K562 (cell line): ENCODE results near the gene KATNB1. TPM values are rescaled to one million over a fixed set of nuclear protein-coding genes. Genes with fewer than 3 reads are reported as not detected.

ENCODE experiments used
- CHCHD3 ChIP-seq: fragments of 250-450 bp; sonication (Bioruptor Pico); IDR thresholded peaks from 2 replicates; pipeline ENCODE4 v2.1.2; 2022; ENCODE audit warnings: mild to moderate bottlenecking
- EWSR1 ChIP-seq: fragments of 450-650 bp; IDR thresholded peaks from 2 replicates; pipeline ENCODE4 v1.6.1; 2018; ENCODE audit warnings: borderline replicate concordance, mild to moderate bottlenecking, low read depth, moderate library complexity; ENCODE audit not compliant: partially characterized antibody
- GATA2 ChIP-seq: sonication (generic); formaldehyde crosslinking; IDR thresholded peaks from 2 replicates; pipeline ENCODE4 v1.4.0; 2020; ENCODE audit warnings: mild to moderate bottlenecking, missing genetic modification reagents
- NFXL1 ChIP-seq: fragments of 450-650 bp; formaldehyde crosslinking; IDR thresholded peaks from 2 replicates; pipeline ENCODE4 v1.4.0; 2021; ENCODE audit warnings: mild to moderate bottlenecking
- PPARD ChIP-seq: fragments of 250-450 bp; sonication (Bioruptor Pico); IDR thresholded peaks from 2 replicates; pipeline ENCODE4 v1.8.0; 2022; ENCODE audit warnings: inconsistent platforms, mild to moderate bottlenecking, moderate library complexity
- TAF15 ChIP-seq: fragments of 200-400 bp; formaldehyde crosslinking; IDR thresholded peaks from 2 replicates; pipeline ENCODE4 v1.6.1; 2017; ENCODE audit warnings: mild to moderate bottlenecking, low read depth, low read length, moderate library complexity
- TAF9B ChIP-seq: fragments of 450-650 bp; IDR thresholded peaks from 2 replicates; pipeline ENCODE4 v1.6.1; 2018; ENCODE audit warnings: mild to moderate bottlenecking; ENCODE audit not compliant: partially characterized antibody
- TEAD1 ChIP-seq, 2 experiments: fragments of 450-650 bp in 1 of 2; sonication (generic) in 1 of 2; formaldehyde crosslinking; IDR thresholded peaks; 2 replicates each; pipeline versions ENCODE4 v1.4.0 to v1.8.0; 2020 to 2022; ENCODE audit warnings: mild to moderate bottlenecking in 2 of 2, missing genetic modification reagents in 1 of 2
- YY1 ChIP-seq, 3 experiments: IDR thresholded peaks; 2 replicates each; pipeline ENCODE4 v1.6.1; 2011; ENCODE audit warnings: low read length in 2 of 3, mild to moderate bottlenecking in 2 of 3, moderate library complexity in 2 of 3, borderline replicate concordance in 1 of 3, control low read depth in 1 of 3, low read depth in 1 of 3; ENCODE audit not compliant: insufficient read depth in 3 of 3, insufficient replicate concordance in 2 of 3, control insufficient read depth in 1 of 3, insufficient read length in 1 of 3; ENCODE audit errors: extremely low read depth in 1 of 3
- ZNF217 ChIP-seq: sonication (generic); formaldehyde crosslinking; IDR thresholded peaks from 2 replicates; pipeline ENCODE4 v1.8.0; 2022; ENCODE audit warnings: mild to moderate bottlenecking, missing genetic modification reagents
- ZNF232 ChIP-seq: sonication (generic); formaldehyde crosslinking; IDR thresholded peaks from 2 replicates; pipeline ENCODE4 v1.8.0; 2022; ENCODE audit warnings: mild to moderate bottlenecking, missing genetic modification reagents
- ZNF830 ChIP-seq: fragments of 250-450 bp; sonication (Bioruptor Pico); IDR thresholded peaks from 2 replicates; pipeline ENCODE4 v1.5.0; 2021; ENCODE audit warnings: mild to moderate bottlenecking
- polyA plus RNA-seq, 8 experiments: library from polyadenylated mRNA; depleted of rRNA in 4 of 8; stranded (reverse) in 5 of 8; unstranded in 3 of 8; fragments of >200 nt; fragmentation: Nextera tagmentation in 2 of 8; fragmentation: Illumina TruSeq in 1 of 8; extraction: Ambion mirVana in 2 of 8; extraction: Trizol in 1 of 8; gene quantifications; 2 replicates each; pipeline versions ENCODE4 v1.2.1 to v1.2.3, GENCODE V29; 2011 to 2014; ENCODE audit warnings: inconsistent platforms in 1 of 8, missing spikeins in 1 of 8
- total RNA-seq, 7 experiments: library from RNA; depleted of rRNA in 6 of 7; stranded (reverse); fragments of >200 nt in 6 of 7; fragmentation: Illumina TruSeq in 2 of 7; extraction: Trizol in 2 of 7; gene quantifications; 2 replicates each; pipeline versions ENCODE4 v1.2.1 to v1.2.3, GENCODE V29; 2011 to 2021; ENCODE audit warnings: low replicate concordance in 1 of 7
- TF ChIP-seq, protein P1 (sequence below): fragments of 450-650 bp; formaldehyde crosslinking; IDR thresholded peaks from 2 replicates; pipeline ENCODE4 v1.4.0; 2020; ENCODE audit warnings: mild to moderate bottlenecking, moderate library complexity
- TF ChIP-seq, protein P2 (sequence below), 2 experiments: fragments of 450-650 bp; formaldehyde crosslinking in 1 of 2; IDR thresholded peaks; 2 replicates each; pipeline versions ENCODE4 v1.4.0 to v1.6.1; 2014 to 2020; ENCODE audit warnings: mild to moderate bottlenecking in 2 of 2, borderline replicate concordance in 1 of 2, low read depth in 1 of 2
- TF ChIP-seq, protein P3 (sequence below), 2 experiments: fragments of 250-450 bp in 1 of 2; fragments of 450-650 bp in 1 of 2; sonication (Bioruptor Pico) in 1 of 2; IDR thresholded peaks; 2 replicates each; pipeline versions ENCODE4 v1.6.1 to v1.8.0; 2016 to 2021; ENCODE audit warnings: mild to moderate bottlenecking in 2 of 2, moderate library complexity in 2 of 2, missing compliant biosample characterization in 1 of 2, missing genetic modification characterization in 1 of 2

Gene KATNB1
- total and polyA plus RNA-seq, 9 of the 15 experiments (the other 6 are each of a cell fraction or from before 2014, with no cell fraction given): 1.2 to 52.6 (median 21.9) TPM

DNA sequence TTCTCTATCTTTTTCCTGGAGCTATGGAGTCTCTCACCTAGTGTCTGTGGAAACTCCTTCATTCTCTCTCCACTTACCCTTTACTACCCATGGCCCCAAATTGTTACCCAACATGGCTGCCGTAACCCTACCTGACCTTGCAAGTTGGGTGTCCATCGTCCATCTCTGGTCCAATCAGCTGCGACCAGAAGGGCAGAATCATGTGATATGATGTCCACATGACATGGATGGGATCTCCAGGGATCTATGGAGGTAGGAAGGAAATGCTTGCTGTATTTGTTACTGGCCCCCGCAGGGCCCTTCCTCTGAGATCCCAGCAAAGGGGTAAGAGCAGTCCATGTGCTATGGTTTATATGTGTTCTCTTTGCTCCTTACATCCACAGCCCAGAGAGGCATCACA, 49.0 kb upstream of the KATNB1 start (continued):
- TF ChIP-seq PPARD (CRISPR knock-in tag) (no peak), TAF15 (no peak), GATA2 (CRISPR knock-in tag) (no peak), ZNF217 (CRISPR knock-in tag) (no peak), YY1 (IDR thresholded peaks at IDR 0.05; ENCODE audit: borderline replicate concordance in 1 of 3, control insufficient read depth in 1 of 3, extremely low read depth in 1 of 3, insufficient read depth in 3 of 3, insufficient read length in 1 of 3, insufficient replicate concordance in 2 of 3, low read depth in 1 of 3, low read length in 2 of 3) (peak in 1 of 3 experiments; percentile 35), CHCHD3 (CRISPR knock-in tag) (no peak), ZNF232 (CRISPR knock-in tag) (no peak), TEAD1 (CRISPR knock-in tag; IDR thresholded peaks at IDR 0.05) (no peak), ZNF830 (CRISPR knock-in tag) (no peak), EWSR1 (no peak), TAF9B (no peak), NFXL1 (CRISPR knock-in tag) (no peak)
- TF ChIP-seq, protein P1, sequence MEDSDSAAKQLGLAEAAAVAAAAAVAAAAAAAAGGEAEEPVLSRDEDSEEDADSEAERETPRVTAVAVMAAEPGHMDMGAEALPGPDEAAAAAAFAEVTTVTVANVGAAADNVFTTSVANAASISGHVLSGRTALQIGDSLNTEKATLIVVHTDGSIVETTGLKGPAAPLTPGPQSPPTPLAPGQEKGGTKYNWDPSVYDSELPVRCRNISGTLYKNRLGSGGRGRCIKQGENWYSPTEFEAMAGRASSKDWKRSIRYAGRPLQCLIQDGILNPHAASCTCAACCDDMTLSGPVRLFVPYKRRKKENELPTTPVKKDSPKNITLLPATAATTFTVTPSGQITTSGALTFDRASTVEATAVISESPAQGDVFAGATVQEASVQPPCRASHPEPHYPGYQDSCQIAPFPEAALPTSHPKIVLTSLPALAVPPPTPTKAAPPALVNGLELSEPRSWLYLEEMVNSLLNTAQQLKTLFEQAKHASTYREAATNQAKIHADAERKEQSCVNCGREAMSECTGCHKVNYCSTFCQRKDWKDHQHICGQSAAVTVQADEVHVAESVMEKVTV (CRISPR knock-in tag): no peak
- TF ChIP-seq, protein P2, sequence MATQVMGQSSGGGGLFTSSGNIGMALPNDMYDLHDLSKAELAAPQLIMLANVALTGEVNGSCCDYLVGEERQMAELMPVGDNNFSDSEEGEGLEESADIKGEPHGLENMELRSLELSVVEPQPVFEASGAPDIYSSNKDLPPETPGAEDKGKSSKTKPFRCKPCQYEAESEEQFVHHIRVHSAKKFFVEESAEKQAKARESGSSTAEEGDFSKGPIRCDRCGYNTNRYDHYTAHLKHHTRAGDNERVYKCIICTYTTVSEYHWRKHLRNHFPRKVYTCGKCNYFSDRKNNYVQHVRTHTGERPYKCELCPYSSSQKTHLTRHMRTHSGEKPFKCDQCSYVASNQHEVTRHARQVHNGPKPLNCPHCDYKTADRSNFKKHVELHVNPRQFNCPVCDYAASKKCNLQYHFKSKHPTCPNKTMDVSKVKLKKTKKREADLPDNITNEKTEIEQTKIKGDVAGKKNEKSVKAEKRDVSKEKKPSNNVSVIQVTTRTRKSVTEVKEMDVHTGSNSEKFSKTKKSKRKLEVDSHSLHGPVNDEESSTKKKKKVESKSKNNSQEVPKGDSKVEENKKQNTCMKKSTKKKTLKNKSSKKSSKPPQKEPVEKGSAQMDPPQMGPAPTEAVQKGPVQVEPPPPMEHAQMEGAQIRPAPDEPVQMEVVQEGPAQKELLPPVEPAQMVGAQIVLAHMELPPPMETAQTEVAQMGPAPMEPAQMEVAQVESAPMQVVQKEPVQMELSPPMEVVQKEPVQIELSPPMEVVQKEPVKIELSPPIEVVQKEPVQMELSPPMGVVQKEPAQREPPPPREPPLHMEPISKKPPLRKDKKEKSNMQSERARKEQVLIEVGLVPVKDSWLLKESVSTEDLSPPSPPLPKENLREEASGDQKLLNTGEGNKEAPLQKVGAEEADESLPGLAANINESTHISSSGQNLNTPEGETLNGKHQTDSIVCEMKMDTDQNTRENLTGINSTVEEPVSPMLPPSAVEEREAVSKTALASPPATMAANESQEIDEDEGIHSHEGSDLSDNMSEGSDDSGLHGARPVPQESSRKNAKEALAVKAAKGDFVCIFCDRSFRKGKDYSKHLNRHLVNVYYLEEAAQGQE (IDR thresholded peaks at IDR 0.05; ENCODE audit: borderline replicate concordance): no peak
- TF ChIP-seq, protein P2 (CRISPR knock-in tag; IDR thresholded peaks at IDR 0.05; ENCODE audit: low read depth): no peak
- TF ChIP-seq, protein P3, sequence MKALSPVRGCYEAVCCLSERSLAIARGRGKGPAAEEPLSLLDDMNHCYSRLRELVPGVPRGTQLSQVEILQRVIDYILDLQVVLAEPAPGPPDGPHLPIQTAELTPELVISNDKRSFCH (CRISPR knock-in tag; IDR thresholded peaks at IDR 0.05): no peak
- TF ChIP-seq, protein P3 (tag; IDR thresholded peaks at IDR 0.05): no peak
